LHCN-M2 (cell line): ENCODE results near the gene IQCK. TPM values are rescaled to one million over a fixed set of nuclear protein-coding genes. Genes with fewer than 3 reads are reported as not detected.

ENCODE experiments used
- DNase-seq: peaks from one replicate; pipeline ENCODE4 v3.0.0-alpha.2; 2012; ENCODE audit warnings: low read depth
- total RNA-seq: library from RNA; depleted of rRNA; stranded (reverse); fragments of >200 nt; gene quantifications from 2 replicates; pipeline ENCODE4 v1.2.3, GENCODE V29; 2014; rRNA removed

Gene IQCK
- total RNA-seq, 1 experiment from 2014 or later: 11.7 TPM

GRCh38 chr16:19883296-19883965 lies 165.4 kb downstream of the IQCK start:
- DNase-seq: peak; percentile 52

DNA sequence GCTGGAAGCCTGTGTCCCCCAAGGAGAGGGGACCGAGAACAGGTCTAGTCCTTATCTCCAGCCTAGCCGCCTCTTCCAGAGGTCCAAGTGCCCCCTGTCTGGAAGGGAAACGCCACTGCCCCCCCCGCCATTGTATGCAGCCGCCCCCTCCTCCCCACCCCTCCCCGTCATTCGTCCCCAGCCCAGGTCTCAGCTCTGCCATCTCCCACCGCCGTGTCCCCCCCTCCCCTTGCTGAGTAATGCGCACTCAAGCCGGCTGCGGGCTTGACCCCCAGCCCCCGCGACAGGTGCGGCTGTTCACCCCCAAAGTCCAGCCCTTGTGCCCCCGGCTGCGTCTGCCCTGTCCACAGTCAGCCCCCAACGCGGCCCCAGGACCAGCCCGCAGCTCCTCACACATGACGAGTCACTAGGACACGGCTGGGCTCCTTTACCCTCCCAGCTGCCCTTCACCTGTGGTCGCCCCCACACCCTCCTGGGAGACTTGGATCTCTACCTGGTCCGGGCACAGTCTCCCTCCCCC lies 166.0 kb downstream of the IQCK start:
- DNase-seq: no peak

DNA sequence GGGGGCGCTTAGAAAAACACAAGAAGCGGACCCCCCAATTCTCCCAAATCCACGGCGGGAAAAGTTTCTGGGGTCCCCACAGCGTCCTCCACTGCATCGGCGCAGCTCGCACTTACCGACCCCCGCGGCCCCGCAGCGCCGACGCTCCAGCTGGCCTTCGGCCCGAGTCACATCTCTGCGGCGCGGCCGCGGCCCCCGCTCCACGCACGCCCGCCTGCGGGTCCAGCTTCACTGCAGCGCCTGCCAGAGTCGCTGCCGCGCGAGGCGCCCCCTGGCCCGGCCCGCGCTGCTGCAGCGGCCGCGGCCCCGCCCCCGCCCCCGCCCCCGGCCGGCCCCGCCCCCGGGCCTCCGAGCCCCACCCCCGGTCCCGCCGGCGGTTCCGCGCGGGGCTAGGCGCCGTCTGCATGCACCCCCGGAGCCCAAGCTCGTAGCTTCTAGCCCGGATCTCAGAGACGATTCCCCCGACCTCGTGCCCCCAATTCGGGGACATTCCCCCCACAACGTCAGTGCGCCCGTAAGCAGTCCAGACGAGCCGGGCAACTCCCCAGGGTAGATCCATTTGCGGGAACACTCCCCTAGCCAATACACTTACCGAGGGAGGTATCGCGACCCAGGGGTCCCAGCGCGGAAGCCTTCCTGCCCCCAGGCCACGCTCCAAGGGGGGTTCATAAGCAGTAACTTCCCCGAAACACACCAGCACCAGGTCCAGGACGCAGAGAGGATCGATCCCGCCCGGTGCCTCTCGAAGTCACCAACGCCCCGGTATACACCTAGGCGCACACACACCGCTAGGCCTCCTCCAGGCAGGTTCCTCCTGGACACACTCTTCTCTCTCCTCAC lies 166.8 kb downstream of the IQCK start, which contains the start of gene GPRC5B:
TSS of gene GPRC5B (minus strand) at position 238 of the 840 bp plus-strand sequence. CDS start 12,003 bp downstream, outside the sequence.
- no peak for DNase-seq

DNA sequence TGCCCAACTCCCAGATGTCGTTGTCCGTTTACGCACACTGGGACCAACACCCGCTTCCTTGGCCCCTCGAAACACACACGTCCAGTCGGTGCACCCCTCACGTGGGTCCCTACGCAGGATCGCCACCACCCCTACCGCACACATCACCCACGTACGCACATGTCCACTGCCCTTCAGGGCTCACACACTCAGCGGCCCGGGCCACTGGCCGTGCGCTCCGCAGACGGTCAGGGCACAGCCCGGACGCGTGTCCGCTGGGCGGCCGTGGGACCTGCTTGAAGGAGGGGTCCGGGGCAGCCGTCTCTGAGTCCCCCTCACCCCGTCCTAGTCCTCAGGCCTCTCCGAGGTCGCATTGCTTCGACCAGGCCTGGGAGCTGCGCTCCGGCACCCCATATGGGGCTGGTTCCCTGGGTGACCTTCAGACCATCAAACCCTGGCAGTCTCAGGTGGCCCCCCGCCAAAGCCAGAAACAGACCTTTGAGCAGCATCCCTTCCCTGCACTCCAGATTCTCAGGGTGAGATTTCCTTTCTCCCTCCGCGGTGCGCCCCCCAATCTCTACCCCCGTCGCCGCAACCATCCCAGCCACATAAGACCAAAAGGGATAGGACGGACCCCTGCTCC lies 167.5 kb downstream of the IQCK start:
- DNase-seq: no peak

GRCh38 chr16:19886073-19886941 lies 168.2 kb downstream of the IQCK start:
- peak; percentile 75 for DNase-seq

DNA sequence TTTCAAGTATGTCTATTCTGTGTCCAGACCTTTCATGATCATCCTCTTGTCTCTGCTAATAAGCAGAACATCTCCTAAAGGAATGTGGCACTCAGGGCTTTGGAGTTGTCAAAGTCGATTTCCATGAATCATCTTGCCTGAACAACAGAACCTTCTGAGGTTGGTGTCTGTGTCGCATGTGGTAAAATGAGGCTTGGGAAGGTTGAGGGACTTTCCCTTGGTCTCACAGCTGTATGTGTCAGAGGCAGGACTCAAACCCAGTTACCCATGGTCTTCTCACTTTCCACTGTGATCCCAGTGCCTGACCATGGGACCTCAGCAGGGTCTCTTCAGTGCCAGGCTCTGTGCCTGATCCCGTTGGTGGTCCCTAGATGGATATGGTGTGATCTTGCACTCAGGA lies 170.8 kb downstream of the IQCK start:
- DNase-seq: no peak

DNA sequence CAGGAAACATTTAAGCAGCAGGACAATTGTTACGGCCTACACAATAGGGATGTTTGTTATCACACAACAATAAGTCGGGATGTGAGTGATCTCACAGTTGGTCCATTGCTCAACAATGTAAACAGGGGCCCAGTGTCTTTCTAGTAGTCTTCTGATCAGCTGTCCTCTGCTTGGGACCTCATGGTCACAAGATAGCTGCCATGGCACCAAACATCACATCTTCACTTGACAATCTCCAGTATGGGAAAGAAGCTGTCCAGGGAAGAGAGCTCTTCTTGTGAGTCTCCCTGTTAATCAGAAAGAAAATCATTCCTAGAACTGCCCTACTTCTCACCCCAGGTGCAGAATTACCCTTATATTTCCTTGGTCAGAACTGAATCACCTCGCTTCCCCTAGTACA lies 172.8 kb downstream of the IQCK start:
- no peak for DNase-seq

GRCh38 chr16:19892902-19893301 lies 174.8 kb downstream of the IQCK start:
- DNase-seq: no peak

DNA sequence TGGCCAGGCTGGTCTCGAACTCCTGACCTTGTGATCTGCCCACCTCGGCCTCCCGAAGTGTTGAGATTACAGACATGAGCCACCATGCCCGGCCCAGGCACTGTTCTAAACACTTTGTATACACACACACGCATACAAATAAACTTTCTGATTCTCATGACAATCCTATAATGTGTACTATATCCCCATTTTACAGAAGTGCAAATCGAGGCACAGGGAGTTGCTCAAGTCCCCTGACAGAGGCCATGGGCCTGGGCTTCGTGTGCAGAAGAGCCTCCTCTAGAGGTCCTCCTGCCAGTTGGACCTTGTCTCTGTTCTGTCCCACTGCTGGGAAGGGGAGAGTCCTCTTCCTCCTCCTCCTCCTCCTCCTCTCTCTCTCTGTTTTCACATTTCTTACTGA lies 176.5 kb downstream of the IQCK start:
- DNase-seq: no peak

GRCh38 chr16:19896951-19897350 lies 178.9 kb downstream of the IQCK start:
- DNase-seq: no peak

DNA sequence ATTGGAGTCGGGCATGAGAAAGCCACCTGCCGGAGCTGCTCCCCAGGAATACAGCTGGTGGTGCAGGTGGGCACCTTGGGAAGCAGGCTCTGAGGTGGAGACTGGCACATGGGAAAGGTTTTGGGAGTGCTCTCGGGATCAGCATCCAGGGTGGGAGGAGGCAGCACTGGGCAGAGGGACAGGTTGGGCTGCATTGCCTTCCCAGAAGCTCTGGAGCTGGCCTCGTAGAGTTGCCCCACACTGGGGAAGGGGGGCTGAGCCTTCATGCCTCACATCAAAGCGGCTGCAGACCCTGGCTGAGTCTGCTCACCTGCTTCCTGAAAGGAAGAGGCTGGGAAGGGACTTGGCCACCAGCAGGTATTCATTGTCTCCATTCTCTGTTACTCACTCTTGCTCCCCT lies 180.1 kb downstream of the IQCK start:
- no peak for DNase-seq

- peak; percentile 46 for DNase-seq
Measured at GRCh38 chr16:19898924-19899604, 181.0 kb downstream of the IQCK start.

DNA sequence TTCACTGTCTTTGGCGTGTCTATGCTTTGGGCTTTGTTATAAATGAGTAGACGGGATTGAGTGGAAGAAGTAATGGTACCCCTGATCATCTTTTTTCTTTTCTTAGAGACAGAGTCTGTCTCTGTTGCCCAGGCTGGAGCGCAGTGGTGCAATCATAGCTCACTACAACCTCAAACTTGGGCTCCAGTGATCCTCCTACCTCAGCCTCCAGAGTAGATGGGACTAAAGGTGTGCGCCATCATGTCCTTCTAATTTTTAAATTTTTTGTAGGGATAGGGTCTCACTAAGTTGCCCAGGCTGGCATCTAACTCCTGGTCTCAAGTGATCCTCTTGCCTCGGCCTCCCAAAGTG lies 181.5 kb downstream of the IQCK start:
- DNase-seq: no peak

GRCh38 chr16:19901164-19901563 lies 183.1 kb downstream of the IQCK start:
- DNase-seq: no peak

- peak; percentile 55 for DNase-seq
Measured at GRCh38 chr16:19907161-19907992, 189.3 kb downstream of the IQCK start.

Other genes with a start within 250 kb of the IQCK start
- gene GDE1, start 196.2 kb upstream of the IQCK start, total RNA-seq: 51.2 and 61.8 TPM in 2 replicates
- gene CCP110, start 194.3 kb upstream of the IQCK start, total RNA-seq: 17.4 and 20.3 TPM in 2 replicates
- 36.4 and 41.8 TPM in 2 replicates for gene VPS35L, start 162.6 kb upstream of the IQCK start, total RNA-seq
- 12.6 and 16.6 TPM in 2 replicates for gene KNOP1, start within 50 bp of the IQCK start, total RNA-seq
- gene GPRC5B, start 166.6 kb downstream of the IQCK start, total RNA-seq: 7.2 and 9.5 TPM in 2 replicates